ENCODE data around the gene PSTK.

DNA sequence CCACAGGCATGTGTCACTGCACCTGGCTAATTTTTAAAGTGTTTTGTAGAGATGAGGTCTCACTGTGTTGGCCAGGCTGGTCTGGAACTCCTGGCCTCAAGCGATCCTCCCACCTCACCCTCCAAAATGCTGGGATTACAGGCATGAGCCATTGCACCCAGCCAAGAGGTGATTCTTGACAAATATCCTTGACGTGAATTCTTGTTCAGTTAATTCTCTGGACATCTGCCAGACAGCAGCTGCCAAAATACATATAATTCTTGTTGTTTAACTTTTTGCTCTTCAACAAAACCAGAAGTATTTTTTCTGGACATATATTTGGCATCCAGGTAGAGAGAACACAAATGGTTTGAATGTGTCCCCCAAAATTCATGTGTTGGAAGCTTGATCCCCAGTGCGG is 31.8 kb downstream of the PSTK start:
- TF ChIP-seq, protein P1, sequence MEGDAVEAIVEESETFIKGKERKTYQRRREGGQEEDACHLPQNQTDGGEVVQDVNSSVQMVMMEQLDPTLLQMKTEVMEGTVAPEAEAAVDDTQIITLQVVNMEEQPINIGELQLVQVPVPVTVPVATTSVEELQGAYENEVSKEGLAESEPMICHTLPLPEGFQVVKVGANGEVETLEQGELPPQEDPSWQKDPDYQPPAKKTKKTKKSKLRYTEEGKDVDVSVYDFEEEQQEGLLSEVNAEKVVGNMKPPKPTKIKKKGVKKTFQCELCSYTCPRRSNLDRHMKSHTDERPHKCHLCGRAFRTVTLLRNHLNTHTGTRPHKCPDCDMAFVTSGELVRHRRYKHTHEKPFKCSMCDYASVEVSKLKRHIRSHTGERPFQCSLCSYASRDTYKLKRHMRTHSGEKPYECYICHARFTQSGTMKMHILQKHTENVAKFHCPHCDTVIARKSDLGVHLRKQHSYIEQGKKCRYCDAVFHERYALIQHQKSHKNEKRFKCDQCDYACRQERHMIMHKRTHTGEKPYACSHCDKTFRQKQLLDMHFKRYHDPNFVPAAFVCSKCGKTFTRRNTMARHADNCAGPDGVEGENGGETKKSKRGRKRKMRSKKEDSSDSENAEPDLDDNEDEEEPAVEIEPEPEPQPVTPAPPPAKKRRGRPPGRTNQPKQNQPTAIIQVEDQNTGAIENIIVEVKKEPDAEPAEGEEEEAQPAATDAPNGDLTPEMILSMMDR (IDR thresholded peaks at IDR 0.05; ENCODE audit: insufficient read depth, low read length, poor library complexity, severe bottlenecking) = no peak
- no peak for TF ChIP-seq EZH2phosphoT487 (conservative IDR thresholded peaks at IDR 0.05; ENCODE audit: low read length)
